Kidney tubule cell (primary cell): ENCODE results near the gene CSNK1A1.
"Not testable (repeated sequence)": the region's sequence is repeated elsewhere in the genome, so short reads cannot be mapped to it uniquely, and the experiment has no call there.

ENCODE experiments used
- DNase-seq: peaks from one replicate; pipeline ENCODE4 v3.0.0-alpha.2; 2018; ENCODE audit warnings: low spot score

The CSNK1A1 gene

DNA sequence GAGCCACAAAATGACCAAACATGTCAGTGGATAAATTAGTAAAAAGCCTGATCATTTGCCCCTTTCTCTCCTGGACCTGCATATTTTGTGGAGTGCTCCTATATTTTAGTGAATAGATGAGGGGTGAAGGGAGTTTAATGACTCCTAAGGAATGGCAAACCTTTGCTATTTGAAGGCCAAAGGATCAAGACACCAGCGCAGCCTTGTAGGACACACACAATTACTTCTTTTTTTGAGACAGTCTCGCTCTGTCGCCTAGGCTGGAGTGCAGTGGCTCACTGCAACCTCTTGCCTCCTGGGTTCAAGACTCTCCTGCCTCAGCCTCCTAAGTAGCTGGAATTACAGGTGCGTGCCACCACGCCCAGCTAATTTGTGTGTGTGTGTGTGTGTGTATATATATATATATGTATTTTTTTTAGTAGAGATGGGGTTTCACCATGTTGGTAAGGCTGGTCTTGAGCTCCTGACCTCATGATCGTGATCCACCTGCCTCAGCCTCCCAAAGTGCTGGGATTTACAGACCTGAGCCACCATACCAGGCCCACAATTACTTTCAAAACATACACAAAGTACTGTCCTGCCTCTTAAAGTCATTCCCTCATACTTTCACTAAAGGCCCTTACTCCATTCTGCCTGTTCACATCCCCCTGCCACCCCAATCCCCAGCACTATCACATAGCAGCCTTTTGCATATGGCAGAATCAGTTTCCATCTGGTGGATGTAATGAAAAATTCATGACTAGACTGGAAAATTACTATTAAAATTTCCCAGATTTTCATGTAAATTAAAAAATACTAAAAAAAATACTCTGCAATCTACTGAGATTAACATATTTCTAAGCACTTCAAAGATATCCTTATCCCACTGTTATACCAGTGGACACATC lies 60.4 kb downstream of the CSNK1A1 start:
- DNase-seq = no peak

DNA sequence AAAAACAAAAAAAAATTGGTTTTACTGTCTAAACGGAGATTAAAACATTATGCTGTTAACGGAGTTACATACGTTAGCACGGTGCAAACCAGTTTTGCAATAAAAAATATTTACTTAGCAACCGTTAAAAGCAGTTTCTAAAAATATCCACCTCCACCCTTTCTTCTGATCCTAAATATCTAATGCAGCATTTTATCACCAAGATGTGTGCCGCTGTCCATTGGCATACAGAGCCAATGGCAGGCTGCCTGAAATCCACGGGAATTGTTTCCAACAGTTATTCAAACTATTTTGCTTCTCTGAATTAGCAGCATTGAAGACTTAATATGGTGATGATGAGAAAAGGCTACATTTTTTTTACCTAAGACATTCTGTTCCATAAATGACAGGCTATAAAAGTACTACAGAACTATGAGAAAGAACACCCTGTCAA lies 61.6 kb downstream of the CSNK1A1 start:
- no peak for DNase-seq

DNA sequence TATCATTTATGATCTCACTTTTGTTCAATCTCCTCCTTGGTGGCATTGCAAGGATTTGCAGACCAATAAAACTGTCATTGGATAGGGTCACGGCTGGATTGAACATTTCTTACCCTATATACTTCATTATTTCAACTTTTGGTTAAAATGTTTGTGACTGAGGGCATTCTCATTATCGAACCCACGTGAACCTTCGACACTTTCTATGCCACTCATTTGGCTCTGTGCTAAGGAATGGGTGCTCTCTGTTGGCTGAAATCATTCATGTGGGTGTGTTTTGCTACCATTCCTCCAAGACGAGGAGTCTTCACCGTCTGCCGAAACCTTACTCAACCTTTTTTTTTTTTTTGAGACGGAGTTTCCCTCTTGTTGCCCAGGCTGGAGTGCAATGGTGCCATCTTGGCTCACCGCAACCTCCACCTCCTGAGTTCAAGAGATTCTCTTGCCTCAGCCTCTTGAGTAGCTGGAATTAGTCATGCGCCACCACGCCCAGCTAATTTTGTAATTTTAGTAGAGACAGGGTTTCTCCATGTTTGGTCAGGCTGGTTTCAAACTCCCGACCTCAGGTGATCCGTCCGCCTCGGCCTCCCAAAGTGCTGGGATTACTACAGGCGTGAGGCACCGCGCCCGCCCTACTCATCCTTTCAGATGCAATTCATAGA lies 62.5 kb downstream of the CSNK1A1 start:
- DNase-seq = peak; percentile 28

DNA sequence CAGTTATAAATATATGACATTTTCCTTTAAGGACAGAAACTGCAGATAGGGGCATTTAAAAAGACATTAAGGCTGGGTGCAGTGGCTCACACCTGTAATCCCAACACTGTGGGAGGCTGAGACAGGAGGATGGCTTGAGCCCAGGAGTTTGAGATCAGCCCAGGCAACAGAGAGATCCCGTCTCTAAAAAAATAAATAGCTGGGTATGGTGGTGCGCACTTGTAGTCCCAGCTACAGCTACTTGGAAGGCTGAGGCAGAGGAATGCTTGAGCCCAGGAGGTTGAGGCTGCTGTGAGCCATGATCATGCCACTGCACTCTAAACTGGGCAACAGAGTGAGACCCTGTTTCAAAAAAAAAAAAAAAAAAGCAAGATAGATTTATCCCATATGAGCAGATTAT lies 63.6 kb downstream of the CSNK1A1 start:
- no peak for DNase-seq

DNA sequence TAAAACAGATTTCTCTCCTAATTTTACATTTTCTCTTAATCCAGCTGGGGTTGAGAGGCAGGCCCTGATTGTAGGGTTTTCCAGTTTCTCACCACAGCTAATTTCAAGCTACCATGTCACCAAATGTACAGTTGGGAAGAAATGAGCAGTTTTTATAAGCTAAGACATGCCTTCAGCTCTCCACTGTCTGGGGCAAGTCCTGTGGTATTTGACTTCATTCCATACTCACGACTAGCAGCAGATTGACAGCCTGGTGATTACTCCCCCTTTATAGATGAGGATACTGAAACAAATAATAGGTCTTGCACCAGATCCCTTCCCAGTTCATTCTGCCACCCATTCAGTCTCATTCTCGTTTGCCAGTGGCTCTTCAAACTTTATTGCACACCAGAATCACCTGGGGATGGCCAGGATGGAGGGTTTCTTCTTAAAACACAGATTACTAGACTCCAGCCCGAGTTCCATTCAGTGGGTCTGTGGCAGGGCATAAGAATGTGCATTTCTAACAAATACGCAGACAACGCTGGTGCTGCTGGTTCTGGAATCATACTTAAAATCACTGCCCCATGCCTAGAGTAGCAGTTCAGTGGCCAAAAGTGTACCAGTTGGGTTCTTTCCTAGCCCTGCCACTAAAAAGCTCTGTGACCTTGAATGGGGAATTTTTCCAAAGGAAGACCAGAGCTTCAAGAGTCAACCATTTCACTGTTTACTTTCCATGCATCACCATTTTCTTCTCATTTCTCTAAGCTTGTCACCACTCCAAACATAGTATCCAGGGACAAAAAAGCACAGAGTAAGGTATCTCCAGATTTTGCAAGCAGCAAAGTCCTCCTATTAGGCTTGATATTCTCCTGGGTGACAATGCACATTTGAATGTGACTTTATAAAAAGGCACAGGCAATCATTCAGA lies 64.3 kb downstream of the CSNK1A1 start:
- peak; percentile 80 for DNase-seq

DNA sequence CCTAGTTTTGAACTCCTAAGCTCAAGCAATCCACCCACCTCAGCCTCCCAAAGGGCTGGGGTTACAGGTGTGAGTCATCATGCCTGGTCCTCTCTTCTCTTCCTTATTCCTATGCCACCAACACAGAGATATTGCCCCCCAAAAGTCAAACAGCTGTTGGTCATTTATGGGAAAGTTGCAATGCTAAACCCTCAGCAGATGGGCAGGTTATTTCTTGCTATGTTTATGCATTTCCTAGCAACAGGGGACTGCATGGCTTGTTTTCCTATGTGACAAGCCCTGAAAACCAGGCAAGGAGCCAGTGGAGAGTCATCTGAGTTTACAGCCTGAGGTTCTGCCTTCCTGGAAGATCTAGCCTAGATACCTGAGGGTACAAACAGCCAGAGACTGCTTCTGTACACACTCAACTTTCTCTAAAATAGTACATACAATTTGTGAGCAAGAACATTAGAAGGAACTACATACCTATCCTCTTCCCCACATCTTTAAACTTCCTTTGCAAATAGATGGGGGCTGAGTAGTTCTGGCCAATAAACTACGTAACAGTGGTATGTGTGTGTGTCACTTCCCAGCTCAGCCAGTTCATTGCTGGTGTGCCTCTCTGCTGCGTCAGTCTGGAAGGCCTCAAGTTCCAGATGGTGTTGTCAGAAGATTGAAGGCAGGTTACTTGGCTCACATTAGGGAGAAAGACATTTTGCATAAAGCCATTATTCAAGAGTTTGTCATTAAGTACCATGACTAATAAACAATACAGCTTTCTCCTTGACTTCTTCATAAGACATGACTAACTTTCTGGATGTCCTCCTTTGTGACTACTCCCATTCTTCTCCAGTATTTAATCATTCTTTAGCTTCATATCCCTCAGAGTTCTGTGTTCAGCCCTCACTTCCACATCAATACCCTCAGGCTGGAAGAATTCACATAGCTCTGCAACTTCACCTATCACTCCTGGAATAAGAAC lies 65.3 kb downstream of the CSNK1A1 start:
- peak; percentile 100 for DNase-seq

DNA sequence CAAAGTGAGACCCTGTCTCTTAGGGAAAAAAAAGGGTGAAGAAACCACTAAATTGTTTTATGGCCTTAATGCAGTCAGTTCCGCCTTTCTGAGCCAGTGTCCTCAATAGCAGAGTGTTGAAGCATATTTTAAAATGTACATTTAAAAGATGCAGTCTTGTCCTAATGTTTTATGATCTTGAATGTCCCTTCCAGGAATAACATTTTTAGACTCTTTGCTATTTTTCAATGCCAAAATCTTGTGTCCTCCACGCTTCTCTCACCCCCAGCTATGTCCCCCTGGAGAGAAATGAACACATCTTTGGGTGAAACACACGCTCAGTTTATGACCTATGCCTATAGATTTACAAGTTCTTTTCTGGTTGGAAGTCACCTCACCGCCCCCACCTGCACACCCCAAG lies 69.8 kb downstream of the CSNK1A1 start:
- DNase-seq = no peak

DNA sequence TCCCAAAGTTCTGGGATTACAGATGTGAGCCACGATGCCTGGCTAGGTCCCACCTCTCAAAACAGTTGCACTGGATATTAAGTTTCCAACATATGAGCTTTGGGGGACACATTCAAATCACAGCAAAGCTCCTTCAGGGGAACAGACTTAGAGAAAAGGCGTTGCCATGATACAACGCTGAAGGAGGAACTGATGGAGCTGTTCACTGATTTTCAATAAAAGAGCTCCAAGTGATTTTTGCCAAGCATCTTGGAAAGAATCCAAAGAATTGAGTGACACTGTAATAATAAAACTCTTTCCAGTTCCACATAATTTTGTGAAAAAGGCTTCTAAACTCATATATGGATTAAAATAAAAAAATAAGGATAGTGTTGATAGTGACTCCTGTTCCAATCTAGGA lies 72.5 kb downstream of the CSNK1A1 start:
- no peak for DNase-seq

DNA sequence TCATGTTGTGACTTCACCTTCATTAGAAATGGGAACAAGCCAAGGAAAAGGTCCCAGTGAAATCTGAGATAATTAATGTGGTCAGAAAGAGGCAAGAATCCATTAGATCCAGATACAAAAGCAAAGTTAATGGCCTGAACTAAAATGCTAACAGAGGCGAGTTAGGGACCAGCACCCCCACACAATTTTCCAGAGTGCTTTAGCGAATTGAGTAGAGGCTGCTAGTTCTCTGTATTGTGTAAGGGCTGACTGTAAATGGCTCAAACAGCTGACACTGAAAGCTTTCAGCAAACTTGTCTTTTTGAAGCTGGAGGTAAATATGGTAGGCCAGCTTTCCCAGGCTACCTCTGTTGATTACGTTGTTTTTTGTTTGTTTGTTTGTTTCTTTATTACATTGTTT lies 75.5 kb downstream of the CSNK1A1 start:
- no peak for DNase-seq

DNA sequence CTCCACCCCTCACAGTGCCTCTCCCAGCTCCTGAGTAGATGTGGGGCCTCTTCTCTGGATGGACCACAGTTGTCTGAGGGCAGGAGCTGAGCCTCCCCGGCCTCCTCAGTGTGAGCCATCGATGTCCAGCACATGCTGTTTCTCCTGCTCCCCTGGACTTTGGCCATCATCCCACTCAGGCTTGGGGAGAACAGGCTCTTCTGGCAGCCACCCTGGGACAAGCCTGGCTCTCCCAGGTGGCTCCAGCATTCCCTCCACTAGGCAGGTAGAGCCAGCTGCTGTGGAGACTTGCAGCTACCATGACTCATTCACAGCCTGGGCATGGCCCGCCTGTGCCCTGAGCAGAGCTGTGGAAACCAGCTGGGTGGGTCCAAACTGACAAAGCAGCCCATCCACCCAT lies 77.0 kb downstream of the CSNK1A1 start:
- DNase-seq = peak; percentile 66

DNA sequence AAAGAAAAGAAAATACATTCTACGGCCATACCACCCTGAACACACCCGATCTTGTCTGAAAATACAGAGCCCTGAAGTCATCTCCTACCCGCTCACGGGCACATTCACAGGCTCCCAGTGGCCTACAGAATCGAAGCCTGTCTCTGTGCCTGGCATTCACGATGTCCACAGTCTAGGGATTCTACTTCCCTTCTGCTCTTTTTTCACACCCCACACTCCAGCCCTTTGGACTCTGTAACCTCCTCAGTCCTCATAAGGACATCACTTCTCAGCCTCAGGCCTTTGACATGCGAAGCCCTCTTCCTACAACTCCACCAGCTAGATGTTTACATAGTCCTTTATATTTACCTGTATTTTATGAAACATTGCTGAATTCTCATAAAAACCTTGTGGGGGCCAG lies 77.8 kb downstream of the CSNK1A1 start:
- no peak for DNase-seq

DNA sequence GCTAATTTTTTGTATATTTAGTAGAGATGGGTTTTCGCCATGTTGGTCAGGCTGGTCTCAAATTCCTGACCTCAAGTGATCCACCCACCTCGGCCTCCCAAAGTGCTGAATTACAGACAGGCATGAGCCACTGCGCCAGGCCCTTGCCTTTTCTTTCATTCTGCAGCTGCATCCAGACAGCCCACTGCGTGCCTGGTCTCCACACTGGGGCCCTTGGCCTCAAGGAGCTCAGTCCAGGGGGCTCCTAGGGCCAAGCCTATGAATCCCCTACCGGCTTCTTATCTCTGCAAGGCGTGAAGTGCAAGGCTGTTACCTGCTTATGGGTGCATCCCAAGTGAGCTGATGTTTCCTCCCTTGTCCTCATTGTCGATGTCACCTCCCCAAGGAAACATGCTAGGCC lies 78.8 kb downstream of the CSNK1A1 start:
- DNase-seq = no peak

DNA sequence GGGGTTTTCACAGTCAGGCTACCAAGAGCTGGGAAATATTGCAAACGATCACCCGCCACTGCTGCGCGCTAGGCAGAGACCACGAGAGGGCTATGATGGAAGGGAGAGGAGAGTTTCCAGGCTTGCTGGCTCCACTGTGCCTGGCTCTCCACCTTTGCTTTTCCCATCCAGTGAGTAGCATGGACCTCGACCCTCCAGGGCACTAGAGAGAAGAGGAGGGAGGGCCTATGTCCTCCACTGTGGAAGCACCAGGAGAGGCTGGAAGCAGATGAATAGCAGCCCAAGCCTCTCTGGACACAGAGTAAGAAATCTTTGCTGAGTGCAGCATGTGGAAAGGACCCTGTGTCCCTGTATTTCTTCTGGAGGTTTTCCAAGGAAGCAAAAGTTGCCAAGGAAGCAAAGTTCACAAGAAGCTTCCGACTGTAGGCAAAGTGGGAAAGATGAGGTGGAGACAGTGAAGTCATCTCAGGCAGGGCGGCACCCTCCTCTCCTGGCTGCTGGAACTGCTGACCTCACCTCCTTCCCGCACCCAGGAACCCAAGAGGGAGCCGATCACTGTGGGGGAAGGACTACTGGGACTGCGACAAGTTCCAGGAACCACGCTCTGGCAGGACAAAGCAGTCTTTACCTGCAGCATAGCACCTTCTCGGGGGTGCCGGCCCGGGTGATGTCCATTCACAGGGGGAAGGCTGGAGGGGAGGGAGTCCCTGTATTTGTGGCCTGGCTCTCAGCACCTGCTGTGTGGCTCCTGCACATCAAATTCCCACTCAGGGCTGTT lies 79.6 kb downstream of the CSNK1A1 start:
- peak; percentile 81 for DNase-seq

DNA sequence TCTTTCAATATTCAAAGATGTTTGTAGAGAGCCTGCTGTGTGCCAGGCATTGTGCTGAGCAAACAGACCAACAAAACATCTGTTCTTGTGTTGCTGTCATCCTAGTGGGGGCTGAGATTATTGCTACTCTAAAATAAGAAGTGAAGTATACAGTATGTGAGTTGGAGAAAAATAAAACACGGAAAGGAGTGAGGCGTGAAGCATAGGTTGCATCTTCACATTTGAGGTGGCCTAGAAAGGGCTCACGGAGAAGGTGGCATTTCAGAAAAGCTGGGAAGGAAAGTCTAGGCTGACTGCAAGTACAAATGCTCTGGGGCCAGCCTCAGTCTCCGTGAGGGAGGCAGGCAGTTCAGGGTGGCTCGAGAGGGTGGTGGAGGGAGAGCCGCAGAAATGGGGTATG lies 80.3 kb downstream of the CSNK1A1 start:
- DNase-seq = no peak

DNA sequence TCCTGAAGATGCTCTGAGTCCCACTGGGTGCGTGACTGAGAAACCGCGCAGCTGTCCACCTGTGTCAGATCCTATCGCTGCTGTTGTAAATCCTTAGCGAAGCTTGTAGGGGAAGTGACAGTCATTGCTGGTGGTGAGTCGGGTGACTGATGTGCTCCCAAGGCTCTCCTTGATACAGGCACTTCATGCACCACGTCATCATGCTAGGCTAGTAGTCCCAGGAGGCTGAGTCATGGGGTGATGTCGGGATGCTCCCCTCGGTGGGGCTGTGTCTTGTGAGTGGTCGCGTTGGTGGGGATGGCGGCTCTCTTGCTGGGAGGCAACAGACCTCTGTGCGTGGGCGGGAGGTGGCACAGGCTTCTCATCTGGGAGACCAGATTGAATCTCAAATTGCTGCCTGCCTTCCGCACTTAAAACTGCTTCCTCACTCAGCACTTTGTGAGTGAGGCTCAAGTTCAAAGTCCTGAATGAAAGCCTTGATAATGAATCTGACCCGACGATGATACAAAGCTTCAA lies 84.7 kb downstream of the CSNK1A1 start:
- DNase-seq = peak; percentile 87

DNA sequence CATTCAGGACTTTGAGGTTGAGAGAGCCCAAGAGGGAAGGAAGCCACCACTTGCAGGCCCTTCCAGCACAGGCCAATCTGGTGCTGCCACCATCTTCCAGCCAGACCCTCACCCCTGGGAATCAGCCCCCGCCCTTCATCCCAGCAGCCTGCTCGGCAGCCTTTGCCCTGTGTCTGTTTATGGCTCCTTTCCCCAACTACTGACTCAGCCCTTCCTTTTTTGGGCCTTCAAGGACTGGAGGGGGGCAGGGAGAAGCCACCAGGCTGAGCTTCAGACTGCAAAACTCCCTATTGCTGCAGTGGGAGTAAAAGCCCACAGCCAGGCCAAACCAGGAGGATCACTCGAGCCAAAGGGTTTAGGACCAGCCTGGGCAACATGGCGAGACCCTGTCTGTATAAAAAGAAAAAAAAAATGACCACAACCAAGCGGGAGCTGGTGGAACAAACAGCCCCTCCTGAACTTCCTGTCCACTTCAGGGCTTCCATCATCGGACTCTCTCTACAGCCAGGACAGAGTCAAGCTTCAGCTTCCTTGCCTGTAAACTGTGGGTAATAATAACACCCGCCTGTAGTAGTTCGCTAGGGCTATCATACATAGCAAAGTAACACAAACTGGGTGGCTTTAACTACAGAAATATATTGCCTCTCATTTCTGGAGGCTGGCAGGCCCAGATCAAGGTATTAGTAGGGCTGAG lies 86.3 kb downstream of the CSNK1A1 start:
- no peak for DNase-seq

DNA sequence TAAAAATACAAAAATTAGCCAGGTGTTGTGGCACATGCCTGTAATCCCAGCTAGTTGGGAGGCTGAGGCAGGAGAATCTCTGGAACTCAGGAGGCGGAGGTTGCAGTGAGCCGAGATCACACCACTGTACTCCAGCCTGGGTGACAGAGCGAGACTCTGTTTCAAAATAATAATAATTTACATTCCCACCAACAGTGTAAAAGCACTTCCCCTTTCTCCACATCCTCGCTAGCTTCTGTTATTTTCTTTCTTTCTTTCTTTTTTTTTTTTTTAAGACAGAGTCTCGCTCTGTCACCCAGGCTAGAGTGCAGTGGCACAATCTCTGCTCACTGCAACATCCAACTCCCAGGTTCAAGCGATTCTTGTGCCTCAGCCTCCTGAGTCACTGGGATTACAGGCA lies 89.3 kb downstream of the CSNK1A1 start:
- DNase-seq = not testable (repeated sequence)

DNA sequence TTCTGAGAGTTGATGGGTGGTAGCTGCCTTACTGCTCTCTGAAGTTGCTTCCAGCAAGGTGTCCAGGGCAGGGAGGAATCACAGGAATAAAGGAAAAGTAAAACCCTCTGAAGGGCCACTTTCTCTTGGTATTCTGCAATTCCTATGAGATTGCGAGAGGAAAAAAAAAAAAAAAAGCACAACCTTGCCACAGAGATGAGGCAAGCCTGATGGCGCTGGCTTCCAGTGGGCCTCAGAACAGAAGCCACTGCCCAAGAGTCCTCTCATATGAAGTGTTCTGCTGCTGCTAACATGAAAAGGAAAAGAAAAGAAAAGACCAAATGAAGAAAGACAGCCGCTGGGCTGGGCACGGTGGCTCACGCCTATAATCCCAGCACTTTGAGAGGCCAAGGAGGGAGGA lies 91.3 kb downstream of the CSNK1A1 start:
- no peak for DNase-seq

DNA sequence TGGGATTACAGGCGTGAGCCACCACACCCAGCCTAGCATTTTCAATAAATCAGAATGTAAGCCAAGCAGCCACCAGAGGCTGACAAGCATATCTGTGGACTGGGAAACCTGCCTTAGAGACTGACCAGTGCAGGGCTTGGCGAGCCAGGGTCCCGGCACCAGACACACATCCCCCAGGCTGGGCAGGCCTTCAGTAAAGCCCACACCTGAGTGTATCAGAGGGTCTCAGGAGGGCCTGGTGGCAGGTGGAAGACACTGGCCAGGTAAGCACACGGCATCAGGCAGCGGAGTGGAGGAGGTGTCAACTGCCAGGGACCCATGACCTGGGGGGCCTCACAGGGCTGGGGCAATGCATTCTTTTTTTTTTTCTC lies 93.9 kb downstream of the CSNK1A1 start:
- no peak for DNase-seq
